GM12878 (cell line): Measurements from ENCODE around the gene YARS1. TPM values are rescaled to one million over a fixed set of nuclear protein-coding genes. Genes with fewer than 3 reads are reported as not detected.

Experiments
- ATAC-seq: fragments of 200-7000 bp; cut with Tn5 transposase; 3 replicates; pipeline ENCODE4 v1.9.1; 2020; ENCODE audit warnings: mild to moderate bottlenecking, moderate library complexity
- BruUV-seq: library from RNA; stranded (reverse); fragments of 400-500 nt; replicated peaks from 2 replicates; lab custom pipeline; 2021; lab: Mats Ljungman, UMichigan
- CTCF ChIA-PET: fragments of 300-600 bp; sonication (Branson Sonifier 250); formaldehyde crosslinking; extraction: SDS; loops from one replicate; lab custom pipeline; 2021; ENCODE audit warnings: inconsistent platforms; lab: Yijun Ruan, JAX
- POLR2A ChIA-PET: fragments of 350-600 bp; formaldehyde crosslinking; extraction: SDS; loops from one replicate; lab custom pipeline; 2021; ENCODE audit warnings: inconsistent platforms; lab: Charles Lee
- RAD21 ChIA-PET: fragments of 300-600 bp; sonication (Branson Sonifier 250); formaldehyde crosslinking; loops from one replicate; lab custom pipeline; 2023; ENCODE audit warnings: antibody characterized with exemption; ENCODE audit not compliant: unreplicated experiment; lab: Charles Lee
- SMC1A ChIA-PET: fragments of 300-600 bp; sonication (Branson Sonifier 250); formaldehyde crosslinking; loops from one replicate; lab custom pipeline; 2023; ENCODE audit not compliant: unreplicated experiment, uncharacterized antibody; lab: Charles Lee
- DNase-seq: peaks from one replicate; pipeline ENCODE4 v3.0.0-alpha.2; 2011; ENCODE audit warnings: low read depth, low spot score
- FAIRE-seq: peaks from 3 replicates; lab custom pipeline; 2011; peaks lifted over from hg19 to GRCh38; lab: Jason Lieb, UNC
- H2AFZ ChIP-seq: 2 replicates; pipeline ENCODE4 v1.6.0; 2011; ENCODE audit warnings: low read depth, low read length, control low read depth; ENCODE audit not compliant: control insufficient read depth
- H3K27ac ChIP-seq: 2 replicates; pipeline ENCODE4 v1.5.1; 2011; ENCODE audit warnings: control low read depth; ENCODE audit not compliant: control insufficient read depth, insufficient read depth
- H3K27me3 ChIP-seq, 2 experiments: replicated peaks in 1 of 2; 2 replicates each; pipeline versions ENCODE4 v1.6.0 to v1.6.1; 2011; ENCODE audit warnings: low read length in 1 of 2; ENCODE audit not compliant: control insufficient read depth in 2 of 2, insufficient read depth in 2 of 2
- H3K36me3 ChIP-seq, 2 experiments: 2 replicates each; pipeline ENCODE4 v1.5.1; 2011; ENCODE audit warnings: low read length in 1 of 2; ENCODE audit not compliant: control insufficient read depth in 2 of 2, insufficient read depth in 2 of 2
- H3K4me1 ChIP-seq: 2 replicates; pipeline ENCODE4 v1.6.1; 2011; ENCODE audit warnings: mild to moderate bottlenecking, low read length, moderate library complexity, mixed read lengths; ENCODE audit not compliant: control insufficient read depth, insufficient read depth
- H3K4me2 ChIP-seq: 2 replicates; pipeline ENCODE4 v1.6.0; 2011; ENCODE audit warnings: control low read depth; ENCODE audit not compliant: control insufficient read depth, insufficient read depth
- H3K4me3 ChIP-seq: fragments of 200-600 bp; sonication (generic); 2 replicates; pipeline ENCODE4 v1.5.1; 2016
- H3K79me2 ChIP-seq: 2 replicates; pipeline ENCODE4 v1.6.0; 2011; ENCODE audit warnings: low read length; ENCODE audit not compliant: control insufficient read depth, insufficient read depth
- H3K9ac ChIP-seq: 2 replicates; pipeline ENCODE4 v1.8.0; 2011; ENCODE audit warnings: low read length, control low read depth, mixed read lengths; ENCODE audit not compliant: control insufficient read depth, insufficient read depth
- H3K9me3 ChIP-seq: replicated peaks from 3 replicates; pipeline ENCODE4 v1.5.1; 2011; ENCODE audit warnings: mild to moderate bottlenecking, low read length; ENCODE audit not compliant: control insufficient read depth, insufficient read depth
- H4K20me1 ChIP-seq: 2 replicates; pipeline ENCODE4 v1.6.0; 2011; ENCODE audit not compliant: control insufficient read depth, insufficient read depth
- ATF7 ChIP-seq: fragments of 450-650 bp; IDR thresholded peaks from 2 replicates; pipeline ENCODE4 v1.6.1; 2016; ENCODE audit warnings: low read depth, mild to moderate bottlenecking
- NR2C1 ChIP-seq: fragments of 450-650 bp; IDR thresholded peaks from 2 replicates; pipeline ENCODE4 v1.6.1; 2017; ENCODE audit warnings: antibody characterized with exemption, mild to moderate bottlenecking, moderate library complexity
- POLR2A ChIP-seq: IDR thresholded peaks from 2 replicates; pipeline ENCODE4 v1.6.1; 2011; ENCODE audit warnings: low read depth, mild to moderate bottlenecking, low read length
- ZBTB40 ChIP-seq: fragments of 450-650 bp; IDR thresholded peaks from 2 replicates; pipeline ENCODE4 v1.6.1; 2016; ENCODE audit warnings: mild to moderate bottlenecking, moderate library complexity, borderline replicate concordance
- WGBS: methylation state at CpG from one replicate; pipeline ENCODE4 v1.1.6; 2016; ENCODE audit warnings: low lambda C conversion rate; ENCODE audit not compliant: insufficient replicate concordance, insufficient coverage; ENCODE audit errors: missing lambda C conversion rate; 5-methylcytosine and 5-hydroxymethylcytosine counted together
- in situ Hi-C: fragments of 300-500 bp; cut with MboI; formaldehyde crosslinking; loops from 9 replicates; pipeline ENCODE4 v1.14.3; 2018; ENCODE audit warnings: mixed read lengths
- intact Hi-C: fragments of 100-400 bp; cut with micrococcal nuclease; formaldehyde crosslinking; loops from one replicate; pipeline ENCODE4 v1.14.2; 2022; ENCODE audit not compliant: unreplicated experiment
- polyA plus RNA-seq, 11 experiments: library from polyadenylated mRNA; depleted of rRNA in 4 of 11; unstranded in 6 of 11; stranded (reverse) in 5 of 11; fragments of >200 nt; fragmentation: Nextera tagmentation in 4 of 11; fragmentation: Illumina TruSeq in 1 of 11; extraction: Ambion mirVana in 4 of 11; extraction: Trizol in 1 of 11; gene quantifications; 1 replicate in 1 of 11; 2 replicates in 10 of 11; pipeline versions ENCODE4 v1.2.1 to v1.2.3, GENCODE V29; 2011 to 2016; ENCODE audit warnings: inconsistent platforms in 2 of 11, missing spikeins in 2 of 11, low read depth in 1 of 11
- total RNA-seq, 4 experiments: library from RNA; depleted of rRNA in 3 of 4; stranded (reverse); fragments of >200 nt in 3 of 4; fragmentation: Illumina TruSeq in 1 of 4; extraction: Trizol in 1 of 4; gene quantifications; 2 replicates each; pipeline versions ENCODE4 v1.2.1 to v1.2.3, GENCODE V29; 2013 to 2021

YARS1 gene
- total and polyA plus RNA-seq, 10 of the 15 experiments (the other 5 are each of a cell fraction or from before 2014, with no cell fraction given): 39.9 to 202 (median 136) TPM

GRCh38 chr1:32780628-32781234 lies 36.4 kb downstream of the YARS1 start:
- intact Hi-C loops: no loop called here
- in situ Hi-C loops: no loop called here
- H2AFZ ChIP-seq: no peak overlapping the region
- H3K9me3 ChIP-seq: no peaks in the 10 kb centered on the region
- RAD21 ChIA-PET: no interaction called here
- CTCF ChIA-PET: interaction anchor here (1.0 to 3.9 kb wide), 5 partner anchors 8 to 260 kb away, joined by 3 to 16 read pairs (median 4); no protein-coding TSS in a partner anchor
- FAIRE-seq (no peak), ATAC-seq (no peak), DNase-seq (no peak)
- H3K4me1 ChIP-seq: no peaks in the 10 kb centered on the region
- TF ChIP-seq ATF7 (no peak), ZBTB40 (no peak), NR2C1 (no peak), POLR2A (peak; percentile 18; the same call in 1 of the 2 replicates)
- WGBS: 90% methylated on average over 8 of the region's 8 CpGs
- SMC1A ChIA-PET: interaction anchor here (1.6 kb wide), 1 partner anchor 68 kb away, joined by 4 read pairs; no protein-coding TSS in a partner anchor
- no peak overlapping the region for H3K4me3 ChIP-seq
- no peaks in the 10 kb centered on the region for H3K27me3 ChIP-seq
- BruUV-seq: no TSS peak
- H3K4me2 ChIP-seq: no peak overlapping the region
- POLR2A ChIA-PET: interaction anchor here (0.6 kb wide), 1 partner anchor 32 kb away, joined by 8 read pairs; no protein-coding TSS in a partner anchor
- H3K36me3 ChIP-seq: peaks cover 37 to 50% of the 10 kb centered on the region in 2 experiments
- H4K20me1 ChIP-seq: no peaks in the 10 kb centered on the region
- H3K9ac ChIP-seq: no peak overlapping the region
- no peaks in the 10 kb centered on the region for H3K79me2 ChIP-seq
- H3K27ac ChIP-seq: no peak overlapping the region
